Subcutaneous adipose tissue (tissue), 4 donors: Measurements from ENCODE around the gene C18orf63. TPM values are rescaled to one million over a fixed set of nuclear protein-coding genes. Genes with fewer than 3 reads are reported as not detected.

ENCODE experiments used
- total RNA-seq, 4 donors: library from RNA; depleted of rRNA; stranded (reverse); fragments of >200 nt; gene quantifications; one replicate each; pipeline ENCODE4 v1.1.0, GENCODE V29; 2016
- TF ChIP-seq, protein P1 (sequence below): fragments of 450-650 bp; IDR thresholded peaks from one replicate; pipeline ENCODE4 v1.5.1; 2016; ENCODE audit warnings: low read depth, mild to moderate bottlenecking, control low read depth, antibody characterized with exemption, moderate library complexity

Gene C18orf63
- total RNA-seq, 4 donors from 2014 or later: not detected

DNA sequence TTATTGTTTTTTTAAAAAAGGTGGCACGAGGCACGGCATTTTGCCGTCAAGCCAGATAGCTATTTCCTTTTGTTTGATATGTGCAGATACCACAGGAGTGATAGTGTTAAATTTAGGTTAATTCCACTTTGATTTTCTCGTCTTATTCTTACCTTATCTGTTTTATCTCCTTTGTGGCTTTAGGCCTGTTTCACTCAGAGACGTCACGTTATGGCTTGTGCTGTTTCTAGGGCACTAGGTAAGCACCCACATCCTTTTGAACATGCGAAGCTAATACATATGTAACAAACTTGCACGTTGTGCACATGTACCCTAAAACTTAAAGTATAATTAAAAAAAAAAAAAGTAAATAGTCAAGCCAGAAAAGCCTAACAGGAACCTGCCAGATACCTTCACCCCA is 57.8 kb downstream of the C18orf63 start:
- TF ChIP-seq, protein P1, sequence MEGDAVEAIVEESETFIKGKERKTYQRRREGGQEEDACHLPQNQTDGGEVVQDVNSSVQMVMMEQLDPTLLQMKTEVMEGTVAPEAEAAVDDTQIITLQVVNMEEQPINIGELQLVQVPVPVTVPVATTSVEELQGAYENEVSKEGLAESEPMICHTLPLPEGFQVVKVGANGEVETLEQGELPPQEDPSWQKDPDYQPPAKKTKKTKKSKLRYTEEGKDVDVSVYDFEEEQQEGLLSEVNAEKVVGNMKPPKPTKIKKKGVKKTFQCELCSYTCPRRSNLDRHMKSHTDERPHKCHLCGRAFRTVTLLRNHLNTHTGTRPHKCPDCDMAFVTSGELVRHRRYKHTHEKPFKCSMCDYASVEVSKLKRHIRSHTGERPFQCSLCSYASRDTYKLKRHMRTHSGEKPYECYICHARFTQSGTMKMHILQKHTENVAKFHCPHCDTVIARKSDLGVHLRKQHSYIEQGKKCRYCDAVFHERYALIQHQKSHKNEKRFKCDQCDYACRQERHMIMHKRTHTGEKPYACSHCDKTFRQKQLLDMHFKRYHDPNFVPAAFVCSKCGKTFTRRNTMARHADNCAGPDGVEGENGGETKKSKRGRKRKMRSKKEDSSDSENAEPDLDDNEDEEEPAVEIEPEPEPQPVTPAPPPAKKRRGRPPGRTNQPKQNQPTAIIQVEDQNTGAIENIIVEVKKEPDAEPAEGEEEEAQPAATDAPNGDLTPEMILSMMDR: no peak

DNA sequence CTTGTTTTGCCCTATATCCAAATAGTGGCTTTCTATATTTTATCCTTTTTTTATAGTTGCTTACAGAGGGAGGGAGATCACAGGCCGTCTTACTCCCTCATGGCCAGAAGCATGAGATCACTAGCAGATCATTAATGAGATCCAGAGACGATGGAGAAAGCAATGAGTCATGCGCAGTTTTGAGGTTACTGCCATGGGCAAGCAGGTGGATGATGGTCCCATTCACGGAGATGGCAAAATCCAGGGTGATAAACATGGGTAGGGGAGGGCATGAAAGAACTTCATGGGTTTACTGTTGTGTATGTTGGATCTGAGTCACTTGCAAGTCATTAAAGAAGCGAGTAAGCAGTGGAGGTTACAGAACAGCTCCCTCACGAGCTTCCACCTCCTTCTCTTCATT is 60.4 kb downstream of the C18orf63 start:
- TF ChIP-seq, protein P1: no peak

DNA sequence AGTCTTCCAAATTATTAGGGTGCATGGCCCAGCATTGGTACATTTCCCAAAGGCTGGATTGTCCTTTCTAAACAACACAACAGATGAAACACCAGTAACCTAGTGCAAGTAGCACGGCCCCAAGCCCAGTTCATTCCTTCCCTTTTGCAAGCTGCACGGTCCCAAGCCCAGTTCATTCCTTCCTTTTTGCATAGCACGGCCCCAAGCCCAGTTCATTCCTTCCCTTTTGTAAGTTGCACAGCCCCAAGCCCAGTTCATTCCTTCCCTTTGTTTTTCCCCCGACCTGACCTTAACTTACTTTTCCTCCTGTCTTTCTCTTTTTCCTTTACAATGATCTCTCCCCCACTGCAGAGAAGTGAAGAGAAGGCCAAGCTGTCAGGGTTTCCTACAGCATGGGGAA is 60.9 kb downstream of the C18orf63 start:
- TF ChIP-seq, protein P1: no peak

DNA sequence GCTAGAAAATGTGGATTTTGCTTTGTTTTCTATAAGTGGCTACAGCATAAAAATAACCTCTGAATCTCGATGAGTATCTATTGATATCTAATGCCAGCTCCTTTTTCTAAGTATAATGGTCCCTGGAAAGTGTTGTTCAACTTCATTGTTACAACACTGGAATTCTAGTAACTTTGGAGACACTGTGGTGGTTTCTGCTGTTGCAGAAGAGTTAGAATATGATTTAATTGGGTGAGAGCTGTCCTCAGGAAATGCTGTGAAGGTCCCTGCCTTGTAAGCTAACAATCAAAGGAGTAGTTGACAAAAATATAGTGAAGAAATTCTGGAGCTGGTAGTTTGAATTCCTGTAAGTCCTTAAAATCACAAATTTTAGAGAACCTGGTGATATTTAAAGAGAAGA is 62.1 kb downstream of the C18orf63 start:
- TF ChIP-seq, protein P1: no peak

DNA sequence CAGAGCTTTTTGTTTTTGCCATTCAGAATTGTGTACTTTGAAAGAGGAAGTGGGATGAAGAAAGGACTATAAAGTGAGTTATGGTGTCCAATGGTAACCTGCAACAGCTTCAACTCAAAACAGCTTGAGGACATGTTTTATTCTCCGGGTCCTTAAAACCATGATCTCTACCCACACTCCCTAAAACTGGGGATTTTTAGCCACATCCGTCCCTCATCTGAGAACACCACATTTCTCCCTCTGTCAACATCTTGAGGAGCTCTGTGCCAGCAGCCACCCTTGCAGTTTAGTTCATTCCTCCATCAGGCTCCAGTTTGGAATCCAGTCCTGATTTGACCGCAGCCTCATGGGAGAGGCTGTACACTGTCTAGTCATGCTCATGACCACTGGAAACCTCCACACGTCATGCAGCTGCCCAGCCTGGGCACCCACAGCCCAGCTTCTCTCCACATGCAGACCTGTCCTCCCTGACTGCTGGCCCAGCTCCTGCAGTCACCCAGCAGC is 62.6 kb downstream of the C18orf63 start:
- TF ChIP-seq, protein P1: no peak

DNA sequence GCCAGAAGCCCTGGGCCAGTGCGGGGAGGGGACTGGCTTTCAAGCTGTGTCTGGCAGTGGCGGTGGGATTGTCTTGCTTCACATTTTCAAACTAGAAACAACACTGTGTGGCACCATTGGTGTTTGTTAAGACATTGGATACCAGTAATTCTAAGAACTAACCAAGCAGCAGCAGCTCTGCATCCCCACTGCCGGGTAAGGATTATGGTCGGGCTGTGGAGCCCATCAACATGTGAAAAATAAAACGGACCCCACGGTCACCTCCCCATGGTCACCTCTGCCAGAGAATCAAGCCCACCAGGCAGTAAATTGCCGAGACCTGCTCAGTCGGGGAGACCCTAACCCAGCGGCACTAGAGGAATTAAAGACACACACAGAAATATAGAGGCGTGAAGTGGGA is 65.3 kb downstream of the C18orf63 start:
- TF ChIP-seq, protein P1: no peak

DNA sequence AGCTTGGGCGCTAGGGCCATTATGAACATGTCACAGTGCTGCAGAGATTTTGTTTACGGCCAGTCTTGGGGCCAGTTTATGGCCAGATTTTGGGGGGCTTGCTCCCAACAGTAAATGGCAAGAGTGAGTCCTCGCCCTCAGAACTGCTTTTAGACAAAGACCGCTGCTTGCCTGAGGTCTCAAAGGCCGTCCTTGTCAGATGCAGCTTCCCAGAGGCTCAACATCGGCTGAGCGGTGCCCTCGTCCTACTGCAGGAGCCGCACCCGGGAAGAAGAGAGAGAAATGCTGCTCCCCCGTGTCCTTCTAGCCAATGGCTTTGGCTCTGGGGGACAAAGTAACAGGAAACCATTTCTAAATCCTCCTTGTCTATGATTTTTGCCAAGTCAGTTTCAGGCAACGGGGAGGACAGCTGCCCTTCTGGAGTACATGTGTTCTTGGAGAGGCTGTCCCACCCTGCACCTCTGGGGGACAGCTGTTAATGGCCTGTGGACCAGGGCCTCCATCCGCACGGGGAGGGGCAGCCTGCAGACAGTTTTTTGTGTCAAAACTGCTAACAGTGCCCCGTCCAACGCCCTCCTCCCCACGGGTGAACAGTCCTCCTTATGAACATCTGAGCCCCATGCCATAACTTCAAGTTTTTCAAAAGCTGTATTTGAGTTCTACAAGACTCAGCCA is 66.1 kb downstream of the C18orf63 start:
- TF ChIP-seq, protein P1: no peak
